Trophoblast cell (in vitro differentiated cells and primary cell): ENCODE results near the gene TAF9.

Experiments used
- DNase-seq, 2 donors: peaks; one replicate each; pipeline ENCODE4 v3.0.0-alpha.2; 2016
- H2AFZ ChIP-seq: 2 replicates; pipeline ENCODE4 v1.6.1; 2013; ENCODE audit warnings: low read length, moderate library complexity, mild to moderate bottlenecking; ENCODE audit not compliant: insufficient read depth, poor library complexity
- H2AK5ac ChIP-seq: 2 replicates; pipeline ENCODE4 v1.6.1; 2013; ENCODE audit warnings: mild to moderate bottlenecking, low read length
- H2BK120ac ChIP-seq: 2 replicates; pipeline ENCODE4 v1.6.1; 2013; ENCODE audit warnings: low read length, mild to moderate bottlenecking, moderate library complexity; ENCODE audit not compliant: insufficient read depth, poor library complexity
- H2BK12ac ChIP-seq: 2 replicates; pipeline ENCODE4 v1.6.1; 2013; ENCODE audit warnings: mild to moderate bottlenecking, low read length, moderate library complexity
- H2BK5ac ChIP-seq: 2 replicates; pipeline ENCODE4 v1.6.1; 2013; ENCODE audit warnings: low read length, low read depth, moderate library complexity, mild to moderate bottlenecking; ENCODE audit not compliant: poor library complexity
- H3K14ac ChIP-seq: 2 replicates; pipeline ENCODE4 v1.6.1; 2013; ENCODE audit warnings: mild to moderate bottlenecking, low read length
- H3K18ac ChIP-seq: 2 replicates; pipeline ENCODE4 v1.6.1; 2013; ENCODE audit warnings: mild to moderate bottlenecking, low read length
- H3K23ac ChIP-seq: 2 replicates; pipeline ENCODE4 v1.6.1; 2013; ENCODE audit warnings: low read length
- H3K27ac ChIP-seq: 2 replicates; pipeline ENCODE4 v1.5.1; 2013; ENCODE audit warnings: low read depth, mild to moderate bottlenecking, inconsistent platforms, low read length, moderate library complexity
- H3K27me3 ChIP-seq: 2 replicates; pipeline ENCODE4 v1.6.1; 2013; ENCODE audit warnings: inconsistent platforms, mild to moderate bottlenecking, low read length, moderate library complexity; ENCODE audit not compliant: insufficient read depth
- H3K36me3 ChIP-seq, 2 experiments: 1 replicate in 1 of 2; 2 replicates in 1 of 2; pipeline ENCODE4 v1.6.1; 2013; ENCODE audit warnings: low read length in 2 of 2, mild to moderate bottlenecking in 2 of 2, moderate library complexity in 1 of 2; ENCODE audit not compliant: insufficient read depth in 2 of 2, control insufficient read depth in 1 of 2
- H3K4ac ChIP-seq: 2 replicates; pipeline ENCODE4 v1.6.1; 2013; ENCODE audit warnings: low read depth, mild to moderate bottlenecking, low read length, moderate library complexity
- H3K4me1 ChIP-seq, 2 experiments: 1 replicate in 1 of 2; 2 replicates in 1 of 2; pipeline ENCODE4 v1.6.1; 2013; ENCODE audit warnings: low read length in 2 of 2, mild to moderate bottlenecking in 2 of 2, moderate library complexity in 1 of 2; ENCODE audit not compliant: insufficient read depth in 2 of 2, control insufficient read depth in 1 of 2
- H3K4me2 ChIP-seq: 2 replicates; pipeline ENCODE4 v1.6.1; 2013; ENCODE audit warnings: inconsistent platforms, mild to moderate bottlenecking, low read length, moderate library complexity
- H3K4me3 ChIP-seq: 2 replicates; pipeline ENCODE4 v1.5.1; 2013; ENCODE audit warnings: mild to moderate bottlenecking, low read depth, low read length, inconsistent platforms
- H3K79me1 ChIP-seq: one replicate; pipeline ENCODE4 v1.6.1; 2013; ENCODE audit warnings: low read length
- H3K79me2 ChIP-seq: 2 replicates; pipeline ENCODE4 v1.6.1; 2013; ENCODE audit warnings: low read length, mild to moderate bottlenecking; ENCODE audit not compliant: control insufficient read depth, insufficient read depth, poor library complexity
- H3K9ac ChIP-seq: 2 replicates; pipeline ENCODE4 v1.6.1; 2013; ENCODE audit warnings: mild to moderate bottlenecking, low read length
- H3K9me3 ChIP-seq: 2 replicates; pipeline ENCODE4 v1.6.1; 2013; ENCODE audit warnings: low read depth, mild to moderate bottlenecking, control low read depth, inconsistent platforms, low read length; ENCODE audit not compliant: insufficient read depth
- H4K12ac ChIP-seq: 2 replicates; pipeline ENCODE4 v1.6.1; 2013; ENCODE audit warnings: low read depth, mild to moderate bottlenecking, low read length, moderate library complexity
- H4K8ac ChIP-seq: 2 replicates; pipeline ENCODE4 v1.6.1; 2013; ENCODE audit warnings: low read depth, mild to moderate bottlenecking, low read length, moderate library complexity
- H4K91ac ChIP-seq: one replicate; pipeline ENCODE4 v1.6.1; 2013; ENCODE audit warnings: low read depth, mild to moderate bottlenecking, low read length, moderate library complexity
- whole genome bisulfite sequencing: extraction: QIAGEN DNeasy Blood & Tissue Kit; methylation state at CpG from one replicate; pipeline ENCODE4 v1.1.7; 2013; ENCODE audit warnings: missing lambda C conversion rate; ENCODE audit not compliant: insufficient read length, insufficient coverage; ENCODE audit errors: extremely low coverage; 5-methylcytosine and 5-hydroxymethylcytosine counted together

The TAF9 gene

GRCh38 chr5:69359699-69360098 lies 9.6 kb downstream of the TAF9 start:
- no peaks in the 10 kb centered on the region for H3K27me3 ChIP-seq
- no peak overlapping the region for H3K14ac ChIP-seq
- no peak overlapping the region for H2AK5ac ChIP-seq
- H3K9ac ChIP-seq = no peak overlapping the region
- no peak overlapping the region for H3K4me2 ChIP-seq
- no peak overlapping the region for H3K23ac ChIP-seq
- H2BK120ac ChIP-seq = no peak overlapping the region
- H2AFZ ChIP-seq = no peak overlapping the region
- H3K4me3 ChIP-seq = no peak overlapping the region
- no peaks in the 10 kb centered on the region for H3K9me3 ChIP-seq
- no peak overlapping the region for H4K8ac ChIP-seq
- no peak overlapping the region for H3K27ac ChIP-seq
- H4K91ac ChIP-seq = no peak overlapping the region
- no peak overlapping the region for H3K4ac ChIP-seq
- H3K4me1 ChIP-seq = no peaks in the 10 kb centered on the region
- DNase-seq = no peak
- no peak overlapping the region for H4K12ac ChIP-seq
- WGBS = no CpG with 5 or more reads among the region's 3 CpGs
- H3K18ac ChIP-seq = no peak overlapping the region
- peaks cover 7 to 15% of the 10 kb centered on the region in 2 experiments for H3K36me3 ChIP-seq
- no peak overlapping the region for H2BK5ac ChIP-seq
- no peaks in the 10 kb centered on the region for H3K79me2 ChIP-seq
- no peak overlapping the region for H2BK12ac ChIP-seq
- no peaks in the 10 kb centered on the region for H3K79me1 ChIP-seq

- Histone ChIP-seq H3K4me3 (no peak overlapping the region), H2AFZ (no peak overlapping the region), H2BK12ac (no peak overlapping the region), H3K9ac (no peak overlapping the region), H4K91ac (no peak overlapping the region), H3K79me1 (no peaks in the 10 kb centered on the region), H3K9me3 (no peaks in the 10 kb centered on the region), H3K4me1 (no peaks in the 10 kb centered on the region), H4K8ac (no peak overlapping the region), H3K23ac (no peak overlapping the region), H2BK120ac (no peak overlapping the region), H2BK5ac (no peak overlapping the region), H3K27me3 (no peaks in the 10 kb centered on the region), H4K12ac (no peak overlapping the region), H3K4ac (no peak overlapping the region), H3K14ac (no peak overlapping the region), H3K4me2 (no peak overlapping the region), H2AK5ac (no peak overlapping the region), H3K36me3 (peaks cover 4 to 13% of the 10 kb centered on the region in 2 experiments), H3K27ac (no peak overlapping the region), H3K18ac (no peak overlapping the region), H3K79me2 (no peaks in the 10 kb centered on the region)
- no peak for DNase-seq
Measured at GRCh38 chr5:69350664-69351063, 18.7 kb downstream of the TAF9 start.

GRCh38 chr5:69343083-69343482 lies 26.2 kb downstream of the TAF9 start:
- Histone ChIP-seq H3K23ac (no peak overlapping the region), H3K4me2 (no peak overlapping the region), H3K27ac (no peak overlapping the region), H4K8ac (no peak overlapping the region), H2BK5ac (no peak overlapping the region), H3K4me1 (no peaks in the 10 kb centered on the region), H3K79me1 (no peaks in the 10 kb centered on the region), H3K4me3 (no peak overlapping the region), H4K91ac (no peak overlapping the region), H3K79me2 (no peaks in the 10 kb centered on the region), H3K14ac (no peak overlapping the region), H3K27me3 (no peaks in the 10 kb centered on the region), H3K36me3 (no peaks in the 10 kb centered on the region), H2BK12ac (no peak overlapping the region), H2AK5ac (no peak overlapping the region), H4K12ac (no peak overlapping the region), H2BK120ac (no peak overlapping the region), H3K9me3 (no peaks in the 10 kb centered on the region), H3K18ac (no peak overlapping the region), H3K9ac (no peak overlapping the region), H2AFZ (no peak overlapping the region), H3K4ac (no peak overlapping the region)
- no peak for DNase-seq
- WGBS = no CpG with 5 or more reads among the region's 1 CpG

DNA sequence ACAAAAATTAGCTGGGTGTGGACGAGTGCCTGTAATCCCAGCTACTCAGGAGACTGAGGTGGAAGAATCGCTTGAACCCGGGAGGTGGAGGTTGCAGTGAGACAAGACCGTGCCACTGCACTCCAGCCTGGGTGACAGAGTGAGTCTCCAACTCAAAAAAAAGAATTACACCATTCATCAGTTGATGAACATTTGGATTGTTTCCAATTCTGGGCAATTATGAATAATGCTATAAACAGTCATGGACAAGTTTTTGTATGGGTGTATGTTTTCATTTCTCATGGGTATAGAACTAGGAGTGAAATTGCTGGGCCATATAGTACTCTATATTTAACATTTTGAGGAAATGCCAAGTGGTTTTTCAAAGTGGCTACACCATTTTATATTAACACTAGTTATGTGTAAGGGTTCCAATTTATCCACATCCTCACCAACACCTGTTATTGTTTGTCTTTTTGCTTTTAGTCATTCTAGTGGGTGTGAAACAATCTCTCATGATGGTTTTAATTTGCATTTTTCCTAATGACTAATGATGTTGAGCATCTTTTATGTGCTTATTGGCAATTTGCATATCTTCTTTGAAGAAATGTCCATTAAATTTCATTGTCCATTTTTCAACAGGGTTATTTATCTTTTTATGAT lies 27.7 kb downstream of the TAF9 start:
- Histone ChIP-seq H3K23ac (no peak overlapping the region), H3K27ac (no peak overlapping the region), H2AFZ (no peak overlapping the region), H3K79me1 (no peaks in the 10 kb centered on the region), H4K12ac (no peak overlapping the region), H3K27me3 (no peaks in the 10 kb centered on the region), H2AK5ac (no peak overlapping the region), H3K79me2 (no peaks in the 10 kb centered on the region), H3K14ac (no peak overlapping the region), H3K9ac (no peak overlapping the region), H2BK5ac (no peak overlapping the region), H3K4me2 (no peak overlapping the region), H4K8ac (no peak overlapping the region), H2BK12ac (no peak overlapping the region), H3K4me3 (no peak overlapping the region), H2BK120ac (no peak overlapping the region), H3K4me1 (no peaks in the 10 kb centered on the region), H4K91ac (no peak overlapping the region), H3K18ac (no peak overlapping the region), H3K9me3 (no peaks in the 10 kb centered on the region), H3K4ac (no peak overlapping the region), H3K36me3 (no peaks in the 10 kb centered on the region)
- no CpG with 5 or more reads among the region's 4 CpGs for WGBS
- no peak for DNase-seq
